Measurements from ENCODE around the gene EYA2.

- TF ChIP-seq CTCF (IDR thresholded peaks at IDR 0.05; ENCODE audit: low read depth, low read length): no peak
- no peak for TF ChIP-seq POLR2A (IDR thresholded peaks at IDR 0.05; ENCODE audit: extremely low read depth, insufficient read length)
Observed at GRCh38 chr20:47179267-47179666, 284.6 kb downstream of the EYA2 start.

All from NB4 (cell line).